GM12865 (cell line): ENCODE measurements around the gene TTC6.

ENCODE experiments used
- DNase-seq: peaks from one replicate; pipeline ENCODE4 v3.0.0; 2010; ENCODE audit warnings: low read depth
- H3K4me3 ChIP-seq: 2 replicates; pipeline ENCODE4 v1.5.1; 2011; ENCODE audit warnings: mild to moderate bottlenecking, low read depth, low read length, control low read depth
- CTCF ChIP-seq: IDR thresholded peaks from 2 replicates; pipeline ENCODE4 v1.5.1; 2011; ENCODE audit warnings: low read length, control low read depth, low read depth, inconsistent platforms; ENCODE audit not compliant: insufficient read depth; ENCODE audit errors: missing control alignments

The TTC6 gene

GRCh38 chr14:37600880-37601741, 5.7 kb downstream of the TTC6 start:
- H3K4me3 ChIP-seq, result no peak overlapping the region
- TF ChIP-seq CTCF, result no peak
- DNase-seq, result no peak

GRCh38 chr14:37601865-37602264, 6.4 kb downstream of the TTC6 start:
- H3K4me3 ChIP-seq, result no peak overlapping the region
- TF ChIP-seq CTCF, result no peak
- no peak for DNase-seq

- no peak overlapping the region for H3K4me3 ChIP-seq
- no peak for TF ChIP-seq CTCF
- no peak for DNase-seq
Observed at GRCh38 chr14:37602605-37603453, 7.4 kb downstream of the TTC6 start.

- no peak overlapping the region for H3K4me3 ChIP-seq
- no peak for TF ChIP-seq CTCF
- DNase-seq, result no peak
Observed at GRCh38 chr14:37603688-37604251, 8.3 kb downstream of the TTC6 start.

- no peak overlapping the region for H3K4me3 ChIP-seq
- no peak for DNase-seq
- TF ChIP-seq CTCF, result no peak
Observed at GRCh38 chr14:37606678-37607077, 11.2 kb downstream of the TTC6 start.

GRCh38 chr14:37608649-37609048, 13.2 kb downstream of the TTC6 start:
- DNase-seq, result no peak
- H3K4me3 ChIP-seq, result no peak overlapping the region
- TF ChIP-seq CTCF, result no peak
